H9 (cell line): ENCODE data around the gene ARFGEF2. TPM values are rescaled to one million over a fixed set of nuclear protein-coding genes. Genes with fewer than 3 reads are reported as not detected.

Experiments used
- DNase-seq: peaks from one replicate; pipeline ENCODE4 v3.0.0-alpha.2; 2017
- H2AFZ ChIP-seq: one replicate; pipeline ENCODE4 v1.6.1; 2013; ENCODE audit warnings: mild to moderate bottlenecking, low read length, control low read depth, moderate library complexity
- H2AK5ac ChIP-seq: 2 replicates; pipeline ENCODE4 v1.6.1; 2013; ENCODE audit warnings: low read length, control low read depth, mixed read lengths; ENCODE audit not compliant: insufficient read length
- H2BK120ac ChIP-seq: one replicate; pipeline ENCODE4 v1.6.1; 2013; ENCODE audit warnings: low read depth, mild to moderate bottlenecking, low read length, control low read depth, inconsistent platforms; ENCODE audit not compliant: poor library complexity, severe bottlenecking
- H2BK12ac ChIP-seq: 2 replicates; pipeline ENCODE4 v1.6.1; 2013; ENCODE audit warnings: low read length, control low read depth, mixed read lengths, low read depth; ENCODE audit not compliant: insufficient read length
- H2BK15ac ChIP-seq: 2 replicates; pipeline ENCODE4 v1.6.1; 2013; ENCODE audit warnings: low read depth, low read length, control low read depth
- H2BK20ac ChIP-seq: one replicate; pipeline ENCODE4 v1.6.1; 2013; ENCODE audit warnings: low read depth, mild to moderate bottlenecking, low read length, control low read depth, inconsistent platforms; ENCODE audit not compliant: poor library complexity, severe bottlenecking
- H2BK5ac ChIP-seq: 2 replicates; pipeline ENCODE4 v1.6.1; 2013; ENCODE audit warnings: low read length, control low read depth, mixed read lengths; ENCODE audit not compliant: insufficient read length
- H3K14ac ChIP-seq: 2 replicates; pipeline ENCODE4 v1.6.1; 2013; ENCODE audit warnings: low read length, control low read depth; ENCODE audit not compliant: insufficient read depth
- H3K18ac ChIP-seq: 2 replicates; pipeline ENCODE4 v1.6.1; 2013; ENCODE audit warnings: low read depth, mild to moderate bottlenecking, mixed read lengths, low read length, control low read depth; ENCODE audit not compliant: insufficient read length
- H3K23ac ChIP-seq: 2 replicates; pipeline ENCODE4 v1.6.1; 2013; ENCODE audit warnings: low read length, control low read depth, mixed read lengths, low read depth; ENCODE audit not compliant: insufficient read length
- H3K23me2 ChIP-seq: 2 replicates; pipeline ENCODE4 v1.6.1; 2013; ENCODE audit warnings: low read depth, mild to moderate bottlenecking, mixed read lengths, low read length, control low read depth; ENCODE audit not compliant: insufficient read length, poor library complexity, severe bottlenecking
- H3K27ac ChIP-seq: 2 replicates; pipeline ENCODE4 v1.5.1; 2013; ENCODE audit warnings: low read length, control low read depth, mixed read lengths, low read depth; ENCODE audit not compliant: insufficient read length
- H3K27me3 ChIP-seq: 2 replicates; pipeline ENCODE4 v1.6.1; 2013; ENCODE audit warnings: low read length, control low read depth, inconsistent platforms; ENCODE audit not compliant: insufficient read depth
- H3K4ac ChIP-seq: 2 replicates; pipeline ENCODE4 v1.6.1; 2013; ENCODE audit warnings: low read depth, mild to moderate bottlenecking, control low read depth, inconsistent platforms, low read length, moderate library complexity
- H3K4me1 ChIP-seq: 2 replicates; pipeline ENCODE4 v1.6.1; 2013; ENCODE audit warnings: low read length, control low read depth, inconsistent platforms; ENCODE audit not compliant: insufficient read depth
- H3K4me2 ChIP-seq: 2 replicates; pipeline ENCODE4 v1.6.1; 2013; ENCODE audit warnings: low read length, control low read depth, mixed read lengths; ENCODE audit not compliant: insufficient read length, insufficient read depth
- H3K56ac ChIP-seq: 2 replicates; pipeline ENCODE4 v1.6.1; 2013; ENCODE audit warnings: low read depth, mild to moderate bottlenecking, mixed read lengths, low read length, control low read depth; ENCODE audit not compliant: insufficient read length
- H3K79me1 ChIP-seq: 2 replicates; pipeline ENCODE4 v1.6.1; 2013; ENCODE audit warnings: low read depth, mild to moderate bottlenecking, moderate library complexity, low read length, control low read depth, inconsistent platforms; ENCODE audit not compliant: insufficient read depth, poor library complexity, severe bottlenecking
- H3K79me2 ChIP-seq: 2 replicates; pipeline ENCODE4 v1.6.1; 2013; ENCODE audit warnings: low read length, control low read depth, inconsistent platforms; ENCODE audit not compliant: insufficient read depth
- H3K9ac ChIP-seq: 2 replicates; pipeline ENCODE4 v1.6.1; 2013; ENCODE audit warnings: low read length, control low read depth, mixed read lengths; ENCODE audit not compliant: insufficient read length; ENCODE audit errors: extremely low read depth
- H3K9me3 ChIP-seq: one replicate; pipeline ENCODE4 v1.6.1; 2013; ENCODE audit warnings: low read depth, low read length, inconsistent platforms; ENCODE audit not compliant: control insufficient read depth
- H3T11ph ChIP-seq: one replicate; pipeline ENCODE4 v1.6.1; 2013; ENCODE audit warnings: mild to moderate bottlenecking, low read length, control low read depth, inconsistent platforms
- H4K20me1 ChIP-seq: one replicate; pipeline ENCODE4 v1.6.1; 2013; ENCODE audit not compliant: control insufficient read depth, insufficient read length, insufficient read depth
- H4K5ac ChIP-seq: 2 replicates; pipeline ENCODE4 v1.6.1; 2013; ENCODE audit warnings: low read depth, mild to moderate bottlenecking, mixed read lengths, low read length, control low read depth; ENCODE audit not compliant: insufficient read length
- H4K8ac ChIP-seq: replicated peaks from 2 replicates; pipeline ENCODE4 v1.6.1; 2013; ENCODE audit warnings: low read length, control low read depth, mixed read lengths, low read depth; ENCODE audit not compliant: insufficient read length
- H4K91ac ChIP-seq: 2 replicates; pipeline ENCODE4 v1.6.1; 2013; ENCODE audit warnings: low read depth, mild to moderate bottlenecking, moderate library complexity, mixed read lengths, low read length, control low read depth; ENCODE audit not compliant: insufficient read length
- H3K27ac Mint-ChIP-seq, 3 experiments: 2 replicates in 2 of 3; 3 replicates in 1 of 3; pipeline ENCODE4 v1.8.0; 2020 to 2021; ENCODE audit warnings: mixed read lengths in 3 of 3, mild to moderate bottlenecking in 1 of 3, moderate library complexity in 1 of 3
- H3K27me3 Mint-ChIP-seq: 2 replicates; pipeline ENCODE4 v1.8.0; 2021; ENCODE audit warnings: low read depth, mild to moderate bottlenecking, moderate library complexity, mixed read lengths
- H3K36me3 Mint-ChIP-seq, 3 experiments: 2 replicates in 2 of 3; 3 replicates in 1 of 3; pipeline ENCODE4 v1.8.0; 2020 to 2021; ENCODE audit warnings: low read depth in 3 of 3, mixed read lengths in 3 of 3; ENCODE audit not compliant: insufficient read depth in 1 of 3
- H3K4me1 Mint-ChIP-seq, 2 experiments: 2 replicates each; pipeline ENCODE4 v1.8.0; 2020; ENCODE audit warnings: mixed read lengths in 2 of 2
- H3K4me3 Mint-ChIP-seq, 2 experiments: 2 replicates in 1 of 2; 3 replicates in 1 of 2; pipeline ENCODE4 v1.8.0; 2020 to 2021; ENCODE audit warnings: mild to moderate bottlenecking in 2 of 2, mixed read lengths in 2 of 2, moderate library complexity in 1 of 2
- H3K9me3 Mint-ChIP-seq, 2 experiments: 2 replicates in 1 of 2; 3 replicates in 1 of 2; pipeline ENCODE4 v1.8.0; 2020; ENCODE audit warnings: mild to moderate bottlenecking in 2 of 2, mixed read lengths in 2 of 2, moderate library complexity in 1 of 2
- CTCF ChIP-seq: fragments of 200-600 bp; sonication (generic); conservative IDR thresholded peaks from 3 replicates; pipeline ENCODE4 v1.8.0; 2021; ENCODE audit warnings: antibody characterized with exemption, mild to moderate bottlenecking
- WGBS: extraction: QIAGEN DNeasy Blood & Tissue Kit; methylation state at CpG from one replicate; pipeline ENCODE4 v1.1.7; 2013; ENCODE audit warnings: missing lambda C conversion rate, low lambda C conversion rate, mixed read lengths; ENCODE audit not compliant: insufficient read length; ENCODE audit errors: extremely low coverage; 5-methylcytosine and 5-hydroxymethylcytosine counted together
- total RNA-seq: library from RNA; stranded (reverse); gene quantifications from 2 replicates; pipeline ENCODE4 v1.2.1, GENCODE V29; 2021

Gene ARFGEF2
- total RNA-seq, 1 experiment from 2014 or later, result 16.6 TPM

- H2BK20ac ChIP-seq, result no peak overlapping the region
- H3K79me1 ChIP-seq, result peaks cover 15% of the 10 kb centered on the region
- no peak overlapping the region for H3K56ac ChIP-seq
- no peaks in the 10 kb centered on the region for H3K4me1 ChIP-seq
- H4K8ac ChIP-seq, result no peak overlapping the region
- no peaks in the 10 kb centered on the region for H3K9me3 ChIP-seq
- H3K14ac ChIP-seq, result no peak overlapping the region; the same call in 1 of the 2 replicates
- H2BK5ac ChIP-seq, result no peak overlapping the region
- H3K9me3 Mint-ChIP-seq, result peaks cover 9 to 11% of the 10 kb centered on the region in 2 experiments
- no peak overlapping the region for H4K91ac ChIP-seq
- peaks cover 3% of the 10 kb centered on the region for H4K20me1 ChIP-seq
- no peaks in the 10 kb centered on the region for H3K23me2 ChIP-seq
- H4K5ac ChIP-seq, result no peak overlapping the region
- H3T11ph ChIP-seq, result no peak overlapping the region
- H2AFZ ChIP-seq, result no peak overlapping the region
- peaks cover 3% of the 10 kb centered on the region in 2 experiments; a peak in 1 of 4 replicates for H3K4me1 Mint-ChIP-seq
- H3K23ac ChIP-seq, result no peak overlapping the region
- peaks cover 7 to 16% (median 13%) of the 10 kb centered on the region in 3 experiments; a peak in 5 of 7 replicates for H3K36me3 Mint-ChIP-seq
- H3K4me2 ChIP-seq, result no peak overlapping the region
- TF ChIP-seq CTCF, result no peak
- H3K9ac ChIP-seq, result no peak overlapping the region
- no peaks in the 10 kb centered on the region for H3K27me3 ChIP-seq
- H2BK15ac ChIP-seq, result no peak overlapping the region
- H2BK120ac ChIP-seq, result no peak overlapping the region
- no CpG with 5 or more reads among the region's 8 CpGs for WGBS
- H3K4me3 Mint-ChIP-seq, result no peak overlapping the region
- no peak overlapping the region for H3K18ac ChIP-seq
- no peak overlapping the region for H3K27ac ChIP-seq
- no peaks in the 10 kb centered on the region for H3K27me3 Mint-ChIP-seq
- H3K79me2 ChIP-seq, result peaks cover 21% of the 10 kb centered on the region; the same call in 1 of the 2 replicates
- DNase-seq, result no peak
- H3K4ac ChIP-seq, result no peak overlapping the region
- no peak overlapping the region for H2BK12ac ChIP-seq
- H2AK5ac ChIP-seq, result no peak overlapping the region
- H3K27ac Mint-ChIP-seq, result no peak overlapping the region
Measured at GRCh38 chr20:48932375-48932941, 10.9 kb downstream of the ARFGEF2 start.
